Activated CD8-positive, alpha-beta memory T cell treated with anti-CD3 and anti-CD28 coated beads, Interleukin-2, amount 50 U/mL, for 1 hour (primary cell): ENCODE data around the gene LIPF.
"Not testable (repeated sequence)": the region's sequence is repeated elsewhere in the genome, so short reads cannot be mapped to it uniquely, and the experiment has no call there.

Experiments used
- DNase-seq: peaks from one replicate; pipeline ENCODE4 v3.0.0-alpha.2; 2020; ENCODE audit errors: extremely low read depth

LIPF gene

DNA sequence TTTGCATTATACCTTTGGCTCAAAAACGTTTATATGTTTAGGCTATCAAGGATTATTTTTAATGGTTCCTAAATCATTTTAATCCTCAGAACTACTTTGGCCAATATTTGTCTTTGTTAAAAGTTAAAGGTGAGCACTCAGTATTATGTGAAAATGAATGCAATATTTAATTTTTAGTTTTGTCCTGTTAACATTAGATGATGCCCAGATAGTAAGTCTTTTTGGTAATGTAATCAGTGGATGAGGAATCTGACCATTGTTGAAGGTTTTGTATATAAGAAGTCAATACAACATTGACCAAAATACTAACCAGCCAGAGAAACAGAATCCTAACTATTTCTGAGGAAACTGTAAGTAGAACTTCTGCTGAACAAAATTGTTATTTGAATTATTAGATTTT, at the start of gene LIPF:
LIPF (plus strand) TSS at position 301 of the 400 bp plus-strand sequence. CDS start 2,856 bp downstream, outside the sequence.
- DNase-seq = no peak

DNA sequence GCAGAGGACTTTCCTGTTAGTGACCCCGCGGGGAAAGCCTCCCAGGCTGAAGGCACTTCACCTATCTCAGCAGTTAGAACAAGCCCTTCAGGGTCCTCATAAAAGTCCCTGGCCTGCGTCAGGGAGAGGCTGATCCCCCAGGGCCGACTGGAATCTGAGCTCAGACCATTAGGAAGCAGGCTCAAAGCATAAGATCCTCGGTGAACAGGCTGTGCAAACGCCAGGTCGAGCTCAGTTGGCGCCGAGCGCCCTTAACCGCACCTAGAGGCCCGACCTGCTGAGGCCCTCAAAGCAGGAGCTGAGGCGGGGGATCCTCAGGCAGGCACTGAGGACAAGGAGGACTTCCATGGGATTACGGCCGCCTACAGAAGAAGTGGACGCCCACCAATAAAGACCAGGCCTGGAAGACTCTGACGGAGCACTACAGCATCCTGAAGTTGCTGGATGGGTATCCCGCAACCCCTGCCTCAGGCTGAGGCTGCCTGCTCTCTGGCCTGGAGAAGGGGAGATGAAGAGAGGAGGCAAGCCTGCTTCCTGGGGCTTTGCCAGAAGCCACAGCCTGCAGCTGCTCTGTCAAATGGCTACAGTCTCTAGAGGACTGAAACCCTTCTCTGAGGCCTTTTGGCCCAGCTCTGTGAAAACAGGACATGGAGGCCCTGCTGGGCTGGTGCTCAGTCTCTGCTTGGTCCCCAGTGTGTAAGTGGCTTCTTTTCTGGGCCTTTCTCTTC, 47.8 kb upstream of the LIPF start:
- DNase-seq = no peak

DNA sequence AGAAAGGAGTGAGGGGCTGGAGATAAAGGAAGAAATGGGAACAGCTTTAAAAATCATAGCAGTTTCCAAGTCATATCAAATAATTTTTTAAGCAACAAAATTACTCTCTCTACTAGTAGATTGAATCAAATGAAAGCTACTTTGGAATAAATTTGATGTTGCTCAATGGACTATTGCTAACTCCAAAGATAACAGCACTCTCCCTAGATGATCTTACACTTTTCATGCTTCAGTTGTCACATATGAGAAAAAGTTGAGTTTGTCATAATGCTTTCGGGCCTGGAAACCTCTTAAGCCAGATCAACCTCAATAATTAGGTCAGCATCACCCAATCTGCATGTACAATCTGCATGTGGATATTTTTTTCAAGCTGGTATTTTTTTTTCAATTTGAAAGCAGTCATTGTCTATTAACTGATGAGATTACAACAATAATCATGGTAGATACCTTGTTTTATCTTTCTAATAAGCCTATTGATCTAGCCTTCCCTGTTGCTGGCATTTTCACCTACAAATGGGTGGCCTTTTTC, 46.4 kb upstream of the LIPF start:
- DNase-seq = no peak

GRCh38 chr10:88618496-88618895, 45.7 kb upstream of the LIPF start:
- no peak for DNase-seq

DNA sequence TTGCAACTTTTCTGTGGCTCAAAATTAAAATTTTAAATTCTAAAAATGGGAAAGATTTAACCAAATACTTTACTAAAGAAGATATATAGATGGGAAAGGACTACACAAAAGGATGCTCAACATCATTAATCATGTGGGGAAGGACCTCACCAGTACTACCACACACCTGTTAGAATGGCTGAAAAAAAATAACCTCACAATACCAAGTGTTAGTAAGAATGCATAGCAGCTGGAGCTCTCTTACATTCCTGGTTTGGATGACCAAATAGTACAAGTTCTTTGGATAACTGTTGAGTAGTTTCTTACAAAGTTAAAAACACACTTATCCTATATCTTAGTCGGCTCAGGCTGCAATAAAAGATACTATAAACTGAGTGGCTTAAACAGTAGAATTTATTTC, 43.8 kb upstream of the LIPF start:
- no peak for DNase-seq

DNA sequence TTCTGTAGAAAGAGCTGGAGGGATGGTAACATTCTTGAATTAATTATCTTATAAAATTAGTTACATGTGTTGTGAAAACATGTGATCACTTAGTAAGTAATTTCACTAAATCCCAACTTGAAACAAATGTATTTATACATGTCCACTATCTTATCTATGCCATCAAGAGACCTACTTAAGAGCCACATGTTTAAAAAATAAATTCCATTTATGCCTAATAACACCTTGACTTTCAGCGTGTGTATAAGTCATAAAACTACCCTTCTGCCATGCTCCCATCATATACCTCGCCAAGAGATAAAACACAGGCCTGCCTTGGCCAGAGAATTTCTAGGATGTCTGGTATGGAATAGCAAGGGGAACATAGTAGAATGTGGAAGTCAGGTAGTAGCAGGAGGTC, 40.4 kb upstream of the LIPF start:
- no peak for DNase-seq

DNA sequence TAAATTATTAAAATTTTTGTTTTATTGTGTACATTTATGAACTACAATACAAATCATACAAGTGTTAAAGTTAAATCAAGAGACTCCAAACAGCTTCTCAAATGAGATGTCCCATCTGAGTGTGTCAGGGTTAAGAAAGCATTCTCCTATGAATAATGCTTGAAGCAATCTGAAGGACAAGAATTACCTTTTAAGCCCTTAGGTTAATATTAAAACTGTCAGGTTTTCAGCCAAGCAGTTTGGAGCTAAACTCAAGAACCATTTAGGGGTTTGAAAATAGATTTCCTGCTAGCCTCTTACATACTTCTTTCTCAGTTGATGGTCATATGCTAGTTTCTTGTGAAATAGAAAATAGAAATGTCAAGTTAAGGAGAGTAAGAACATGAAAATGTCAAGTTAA, 39.4 kb upstream of the LIPF start:
- DNase-seq = no peak

- no peak for DNase-seq
Observed at GRCh38 chr10:88640186-88640585, 24.1 kb upstream of the LIPF start.

DNA sequence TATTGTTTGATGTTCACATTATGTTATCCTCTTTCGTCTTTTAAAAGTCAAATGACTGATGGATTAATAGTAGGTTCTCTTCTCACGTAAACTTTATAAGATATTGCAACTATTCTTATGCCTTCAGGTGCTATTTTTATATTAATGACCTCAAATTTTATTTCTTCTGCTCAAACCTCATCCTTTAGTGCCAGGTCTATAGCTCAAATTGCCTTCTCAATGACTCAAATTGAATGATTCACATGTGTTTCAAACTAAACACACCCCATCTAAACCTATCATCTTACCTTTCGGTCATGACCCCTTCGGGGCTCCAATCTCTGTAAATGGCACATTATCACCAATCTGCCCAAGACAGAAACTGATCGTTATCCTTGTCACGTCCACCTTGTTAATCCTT, 22.0 kb upstream of the LIPF start:
- DNase-seq = no peak

DNA sequence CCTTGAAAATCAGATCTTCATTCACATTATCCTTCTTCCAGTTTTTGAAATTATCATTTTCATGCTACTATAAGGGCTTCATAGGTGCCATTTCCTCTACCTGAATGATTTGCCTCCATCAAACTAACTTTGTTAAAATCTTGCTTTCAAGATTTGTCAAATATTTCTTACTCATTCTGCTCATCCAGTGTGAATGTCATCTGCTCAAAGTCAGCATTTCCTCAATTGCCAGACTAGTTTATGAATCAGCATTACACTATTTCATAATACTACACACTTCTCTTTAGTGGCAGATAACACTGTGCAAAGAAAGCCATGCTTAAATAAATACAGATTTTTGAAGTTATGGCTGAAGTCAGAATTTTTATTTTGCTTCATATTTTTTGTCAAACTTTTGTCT, 21.3 kb upstream of the LIPF start:
- no peak for DNase-seq

DNA sequence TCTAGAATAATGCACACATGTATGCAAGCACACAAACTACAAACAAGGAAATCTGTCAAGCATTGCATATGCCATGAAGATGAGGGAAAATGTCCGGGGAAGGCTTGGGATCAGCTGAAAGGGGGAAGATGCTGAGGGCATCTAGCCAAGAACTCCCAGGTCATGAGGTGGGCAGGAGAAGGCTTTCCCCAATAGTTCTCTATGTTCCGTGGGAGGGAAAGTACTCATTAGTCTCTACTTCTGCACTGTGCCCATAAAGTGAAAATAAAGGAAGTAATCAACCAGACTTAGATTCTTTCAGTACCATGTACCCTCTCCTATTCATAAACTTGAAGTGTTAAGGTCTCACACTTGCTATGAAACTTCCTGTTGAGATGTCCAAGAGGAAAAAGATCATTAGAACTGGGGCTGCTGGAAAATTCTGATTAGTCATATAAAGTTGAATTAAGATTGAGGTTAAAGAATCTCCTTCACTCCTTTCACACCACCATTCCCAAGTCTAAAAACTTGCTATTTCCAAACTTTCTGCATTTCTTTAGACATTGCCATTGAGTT, 17.1 kb upstream of the LIPF start:
- DNase-seq = no peak

DNA sequence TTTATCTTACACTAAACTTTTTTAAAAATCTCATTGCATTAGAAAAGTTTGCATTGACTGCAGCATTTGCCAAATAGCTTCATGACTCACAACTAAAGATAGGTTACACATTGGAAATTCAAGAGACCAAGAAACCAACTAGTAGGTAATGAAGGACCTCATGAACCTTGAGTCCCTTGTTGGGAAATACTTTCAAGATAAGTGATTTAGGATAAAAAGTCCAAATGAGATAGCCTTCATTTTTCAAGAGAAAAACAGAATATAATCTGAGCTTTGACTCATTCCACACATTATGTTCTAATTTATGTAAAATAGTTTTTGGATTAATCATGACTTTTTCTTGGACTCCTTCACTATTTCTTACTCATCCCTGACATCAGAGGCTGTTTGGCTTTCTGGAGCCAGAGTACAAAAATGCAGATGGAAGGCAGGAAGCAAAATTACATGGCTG, 13.1 kb upstream of the LIPF start:
- no peak for DNase-seq

GRCh38 chr10:88652616-88653015, 11.6 kb upstream of the LIPF start:
- no peak for DNase-seq

GRCh38 chr10:88657901-88658300, 6.3 kb upstream of the LIPF start:
- no peak for DNase-seq

DNA sequence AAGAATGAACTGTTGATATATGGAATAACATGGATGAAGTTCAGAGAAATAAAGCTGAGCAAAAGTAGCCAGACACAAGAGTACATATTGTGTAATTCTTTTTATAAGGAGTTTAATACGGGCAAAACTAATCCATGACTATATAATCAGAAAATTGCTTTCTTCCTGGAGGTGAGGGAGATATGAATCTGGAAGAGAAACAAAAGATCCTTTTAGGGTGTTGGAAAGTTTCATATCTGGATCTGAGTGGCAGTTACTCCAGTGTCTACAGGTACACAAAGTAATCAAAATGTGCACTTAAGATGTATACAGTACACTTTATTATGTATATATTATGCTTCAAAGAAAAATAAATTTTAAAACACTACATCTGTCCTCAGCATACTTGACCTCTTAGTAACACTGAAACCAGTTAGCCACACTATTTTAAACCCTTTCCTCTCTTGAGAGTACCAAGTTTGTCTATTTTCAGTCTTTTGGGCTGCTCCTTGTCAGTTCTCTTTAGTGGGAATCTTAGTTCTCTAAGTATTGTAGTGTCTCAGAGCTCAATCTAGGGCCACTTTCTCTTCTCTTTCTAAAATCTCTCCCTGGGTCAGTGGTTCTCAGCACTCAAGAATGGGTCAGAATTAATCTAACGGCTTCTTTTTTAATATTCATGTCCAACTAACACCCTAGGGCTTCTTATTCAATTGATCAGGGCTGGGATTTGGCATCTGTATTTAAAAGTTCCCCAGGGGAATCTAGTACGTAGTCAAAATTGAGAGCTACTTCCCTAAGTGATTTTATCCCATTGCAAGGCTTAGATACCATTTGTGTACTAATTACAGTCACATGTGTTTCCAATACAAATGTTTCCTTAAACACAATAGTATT, 4.3 kb upstream of the LIPF start:
- DNase-seq = no peak

DNA sequence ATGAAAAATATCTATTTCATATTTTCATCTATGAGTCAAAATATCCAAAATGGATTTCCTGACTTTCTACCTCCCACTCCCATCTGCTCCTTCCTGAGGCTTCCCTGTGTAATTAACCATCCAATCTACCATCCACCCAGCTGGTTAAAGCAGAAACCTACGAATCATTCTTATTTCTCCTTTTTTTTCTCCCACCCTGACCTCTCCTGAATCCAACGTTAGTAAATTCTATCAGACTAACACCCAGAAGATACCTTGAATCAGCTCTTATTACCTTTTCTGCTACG, 3.7 kb upstream of the LIPF start:
- DNase-seq = no peak

- DNase-seq = no peak
Observed at GRCh38 chr10:88661018-88661417, 3.2 kb upstream of the LIPF start.

DNA sequence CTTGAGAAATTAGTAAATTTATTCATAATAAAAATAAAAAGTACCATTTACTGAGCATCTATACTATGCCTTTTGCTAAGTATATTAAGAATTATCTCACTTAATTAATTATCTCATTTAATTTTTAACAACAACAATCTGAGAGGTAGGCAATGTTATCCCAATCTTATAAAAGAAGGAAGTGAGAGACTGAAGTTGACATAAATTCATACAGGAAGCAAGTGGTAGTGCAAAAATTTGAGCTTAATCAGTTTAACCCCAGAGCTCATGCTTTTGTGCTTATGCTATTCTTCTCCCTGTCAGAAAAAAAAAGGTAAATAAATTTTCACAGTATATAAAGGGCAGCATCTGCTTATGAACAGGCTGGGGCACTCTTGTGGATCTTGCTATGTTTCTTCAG, 2.7 kb upstream of the LIPF start:
- DNase-seq = no peak

DNA sequence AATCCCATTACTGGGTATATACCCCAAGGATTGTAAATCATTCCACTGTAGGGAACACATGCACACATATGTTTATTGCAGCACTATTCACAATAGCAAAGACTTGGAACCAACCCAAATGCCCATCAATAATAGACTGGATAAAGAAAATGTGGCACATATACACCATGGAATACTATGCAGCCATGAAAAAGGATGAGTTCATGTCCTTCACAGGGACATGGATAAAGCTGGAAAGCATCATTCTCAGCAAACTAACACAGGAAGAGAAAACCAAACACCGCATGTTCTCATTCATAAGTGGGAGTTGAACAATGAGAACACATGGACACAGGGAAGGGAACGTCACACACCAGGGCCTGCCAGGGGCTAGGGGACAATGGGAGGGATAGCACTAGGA, 1.1 kb upstream of the LIPF start:
- not testable (repeated sequence) for DNase-seq

DNA sequence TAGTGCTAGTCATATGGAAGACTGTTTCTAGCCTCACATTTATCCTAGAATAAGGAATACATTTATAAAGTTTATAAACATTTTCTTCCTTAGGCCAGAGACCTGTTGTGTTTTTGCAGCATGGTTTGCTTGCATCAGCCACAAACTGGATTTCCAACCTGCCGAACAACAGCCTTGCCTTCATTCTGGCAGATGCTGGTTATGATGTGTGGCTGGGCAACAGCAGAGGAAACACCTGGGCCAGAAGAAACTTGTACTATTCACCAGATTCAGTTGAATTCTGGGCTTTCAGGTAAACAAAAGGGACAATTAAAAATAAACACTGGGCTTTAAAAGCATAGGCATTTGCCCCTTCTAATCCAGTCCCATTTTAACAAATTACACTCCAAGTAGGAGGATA, 4.2 kb downstream of the LIPF start:
- DNase-seq = no peak

DNA sequence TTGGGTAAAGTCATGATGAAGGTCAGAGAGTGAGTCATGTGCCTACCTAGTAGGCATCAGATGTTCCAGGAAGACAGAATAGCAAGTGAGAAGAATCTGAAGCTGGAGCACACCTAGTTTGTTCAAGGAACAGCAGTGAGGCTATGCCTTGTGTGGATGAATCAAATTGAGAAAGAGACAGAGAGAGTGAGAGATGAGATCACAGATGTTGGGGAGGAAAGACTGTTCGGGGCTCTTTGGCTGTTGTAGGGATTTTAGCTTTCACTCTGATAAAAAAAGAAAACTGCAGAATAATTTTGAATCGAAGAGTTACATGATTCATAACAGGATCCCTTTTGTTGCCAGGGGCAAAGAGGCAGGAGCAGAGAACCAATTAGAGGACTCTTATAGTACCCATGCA, 6.3 kb downstream of the LIPF start:
- no peak for DNase-seq

- DNase-seq = no peak
Observed at GRCh38 chr10:88672041-88672440, 7.8 kb downstream of the LIPF start.
